Activated CD4-positive, alpha-beta memory T cell treated with anti-CD3 and anti-CD28 coated beads for 36 hours (primary cell): ENCODE results near the gene ANKRD13A. TPM values are rescaled to one million over a fixed set of nuclear protein-coding genes. Genes with fewer than 3 reads are reported as not detected.
"Not testable (repeated sequence)": the region's sequence is repeated elsewhere in the genome, so short reads cannot be mapped to it uniquely, and the experiment has no call there.

Experiments used
- CTCF ChIA-PET: fragments of 350-600 bp; sonication (Branson Sonifier 250); formaldehyde crosslinking; loops from one replicate; lab custom pipeline; 2021; ENCODE audit warnings: antibody characterized with exemption, inconsistent platforms; lab: Charles Lee
- POLR2A ChIA-PET: fragments of 350-600 bp; sonication (Branson Sonifier 250); formaldehyde crosslinking; loops from one replicate; lab custom pipeline; 2021; ENCODE audit warnings: antibody characterized with exemption; lab: Charles Lee
- DNase-seq: peaks from one replicate; pipeline ENCODE4 v3.0.0-alpha.2; 2020
- H3K27ac Mint-ChIP-seq: one replicate; pipeline ENCODE4 v1.8.0; 2021; ENCODE audit warnings: mixed read lengths
- H3K27me3 Mint-ChIP-seq: one replicate; pipeline ENCODE4 v1.8.0; 2021; ENCODE audit warnings: mixed read lengths
- H3K36me3 Mint-ChIP-seq: one replicate; pipeline ENCODE4 v1.8.0; 2021; ENCODE audit warnings: mixed read lengths
- H3K4me1 Mint-ChIP-seq: one replicate; pipeline ENCODE4 v1.8.0; 2021; ENCODE audit warnings: low read depth, mixed read lengths
- H3K4me3 Mint-ChIP-seq: one replicate; pipeline ENCODE4 v1.8.0; 2021; ENCODE audit warnings: mild to moderate bottlenecking, mixed read lengths
- H3K9me3 Mint-ChIP-seq: one replicate; pipeline ENCODE4 v1.8.0; 2021; ENCODE audit warnings: mixed read lengths
- intact Hi-C: fragments of 100-400 bp; cut with micrococcal nuclease; formaldehyde crosslinking; loops from one replicate; pipeline ENCODE4 v1.15.1; 2023
- total RNA-seq, 2 experiments: library from RNA; stranded (reverse); gene quantifications; one replicate each; pipeline ENCODE4 v1.2.3, GENCODE V29; 2021

ANKRD13A gene
- total RNA-seq, 2 experiments from 2014 or later = 45.0 to 46.6 TPM

DNA sequence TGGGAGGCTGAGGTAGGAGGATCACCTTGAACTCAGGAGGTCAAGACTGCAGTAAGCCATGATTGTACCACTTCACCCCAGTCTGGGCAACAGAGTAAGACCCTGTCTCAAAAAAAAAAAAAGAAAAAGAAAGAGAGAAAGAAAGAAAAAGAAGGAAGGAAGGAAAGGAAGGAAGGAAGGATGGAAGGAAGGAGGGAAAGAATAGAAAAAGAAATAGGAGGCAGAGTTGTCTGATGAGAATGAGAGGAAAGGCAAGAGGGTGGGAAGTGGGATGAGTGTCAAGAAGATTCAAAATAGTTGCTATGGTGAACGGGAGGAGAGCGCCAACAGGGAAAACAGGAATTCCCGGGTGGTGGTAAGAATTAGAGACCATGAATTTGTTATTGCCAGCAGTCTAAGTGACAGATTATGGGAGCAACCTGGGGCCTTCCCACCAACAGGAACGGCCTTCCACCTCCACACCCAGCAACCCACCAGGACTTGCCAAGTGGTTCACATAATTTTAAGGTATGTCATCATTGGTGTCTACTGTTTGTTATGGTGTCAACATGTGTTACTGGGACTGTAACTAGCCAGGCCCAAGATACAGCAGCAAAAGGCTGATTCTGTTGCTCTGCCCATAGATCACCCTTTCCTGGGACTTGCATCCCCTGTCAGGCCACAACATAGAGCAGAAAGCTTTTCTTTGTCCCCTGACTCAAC lies 85.2 kb downstream of the ANKRD13A start:
- Mint-ChIP-seq H3K9me3 (no peaks in the 10 kb centered on the region), H3K27ac (no peak overlapping the region), H3K4me1 (peaks cover 12% of the 10 kb centered on the region), H3K4me3 (no peak overlapping the region), H3K27me3 (peaks cover 2% of the 10 kb centered on the region), H3K36me3 (no peaks in the 10 kb centered on the region)
- DNase-seq = no peak
- ChIA-PET CTCF (interaction anchor here (1.3 kb wide), 1 partner anchor 15 kb away, joined by 3 read pairs; no protein-coding TSS in a partner anchor), POLR2A (no interaction called here)
- intact Hi-C loops = no loop called here

DNA sequence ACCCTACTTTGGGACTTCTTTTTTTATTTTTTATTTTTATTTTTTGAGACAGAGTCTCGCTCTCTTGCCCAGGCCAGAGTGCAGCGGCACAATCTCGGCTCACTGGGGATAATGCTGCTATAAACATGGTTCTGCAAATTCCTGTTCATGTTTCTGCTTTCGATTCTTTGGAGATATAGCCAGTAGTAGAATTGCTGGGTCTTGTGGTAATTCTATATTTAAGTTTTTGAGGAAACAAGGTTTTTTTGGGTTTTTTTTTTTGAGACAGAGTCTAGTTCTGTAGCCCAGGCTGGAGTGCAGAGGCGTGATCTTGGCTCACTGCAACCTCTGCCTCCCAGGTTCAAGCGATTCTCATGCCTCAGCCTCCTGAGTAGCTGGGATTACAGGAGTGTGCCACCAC lies 89.0 kb downstream of the ANKRD13A start:
- H3K4me1 Mint-ChIP-seq, H3K4me3 Mint-ChIP-seq, intact Hi-C loops, H3K9me3 Mint-ChIP-seq, H3K27ac Mint-ChIP-seq, H3K27me3 Mint-ChIP-seq, POLR2A ChIA-PET, DNase-seq, H3K36me3 Mint-ChIP-seq: not testable (repeated sequence)
- CTCF ChIA-PET = interaction anchor here (1.2 kb wide), 1 partner anchor 12 kb away, joined by 3 read pairs; no protein-coding TSS in a partner anchor

DNA sequence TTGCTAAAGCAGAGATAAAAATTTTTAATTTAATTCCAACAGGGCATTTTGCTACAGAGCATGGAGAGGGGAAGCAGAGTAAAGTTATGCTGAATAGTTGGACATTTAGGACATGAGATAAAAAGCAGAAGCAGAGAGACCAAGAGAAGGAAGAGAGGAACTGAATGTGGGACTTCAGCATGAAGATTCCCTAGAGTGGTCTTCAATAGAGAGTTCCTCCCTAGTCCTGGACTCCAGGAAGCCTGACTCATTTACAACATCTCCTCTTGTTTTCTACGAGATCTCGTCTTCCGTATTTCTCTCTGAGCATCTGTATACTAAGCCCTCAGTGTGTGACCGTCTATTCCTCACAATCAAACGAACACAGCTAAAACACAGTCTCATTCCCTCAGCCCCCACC lies 89.7 kb downstream of the ANKRD13A start:
- Mint-ChIP-seq H3K9me3 (no peaks in the 10 kb centered on the region), H3K4me3 (no peak overlapping the region), H3K36me3 (no peaks in the 10 kb centered on the region), H3K27ac (no peak overlapping the region), H3K4me1 (no peaks in the 10 kb centered on the region), H3K27me3 (peaks cover 8% of the 10 kb centered on the region)
- CTCF ChIA-PET = interaction anchor here (2.5 kb wide), 1 partner anchor 11 kb away, joined by 9 read pairs; no protein-coding TSS in a partner anchor
- no peak for DNase-seq
- intact Hi-C loops = no loop called here
- POLR2A ChIA-PET = no interaction called here

Other genes starting within 250 kb of the ANKRD13A start
- not detected for gene TRPV4, start 166.0 kb upstream of the ANKRD13A start, total RNA-seq
- 10 to 100 TPM; 20.9 to 21.1 TPM for gene GLTP, start 118.9 kb upstream of the ANKRD13A start, total RNA-seq
- gene TCHP, start 99.2 kb upstream of the ANKRD13A start, total RNA-seq = 10 to 100 TPM; 21.2 to 21.3 TPM
- gene GIT2, start 3.1 kb upstream of the ANKRD13A start, total RNA-seq = 10 to 100 TPM; 52.1 to 56.7 TPM
- gene C12orf76, start 49.1 kb downstream of the ANKRD13A start, total RNA-seq = 10 to 100 TPM; 14.2 to 17.1 TPM
- 1 to 10 TPM; 2.9 to 3.4 TPM for gene IFT81, start 124.9 kb downstream of the ANKRD13A start, total RNA-seq